ENCODE results near the gene C16orf54. TPM values are rescaled to one million over a fixed set of nuclear protein-coding genes. Genes with fewer than 3 reads are reported as not detected.
A peak's percentile ranks its signal among the peaks of the same experiment; 100 is the strongest.

The C16orf54 gene
- total RNA-seq, 2 experiments from 2014 or later, result 250 to 261 TPM

GRCh38 chr16:29699324-29700219 lies 46.2 kb downstream of the C16orf54 start:
- Histone ChIP-seq H3K36me3 (ENCODE audit: insufficient read depth, low read length) (no peaks in the 10 kb centered on the region), H3K9me3 (ENCODE audit: control insufficient read depth in 1 of 2, insufficient read depth in 1 of 2, low read length in 2 of 2) (no peaks in the 10 kb centered on the region), H3K4me1 (ENCODE audit: insufficient read depth, low read length) (peaks cover 41% of the 10 kb centered on the region), H3K4me3 (ENCODE audit: low read length) (no peak overlapping the region), H3K27me3 (ENCODE audit: control insufficient read depth in 1 of 2, insufficient read depth in 2 of 2, low read length in 2 of 2) (no peaks in the 10 kb centered on the region), H3K27ac (ENCODE audit: low read depth in 1 of 2, low read length in 2 of 2) (no peak overlapping the region)
- Mint-ChIP-seq H3K9me3 (no peaks in the 10 kb centered on the region), H3K4me1 (ENCODE audit: low read depth) (peaks cover 37% of the 10 kb centered on the region), H3K36me3 (ENCODE audit: low read depth) (no peaks in the 10 kb centered on the region), H3K4me3 (peak overlapping the region; percentile 12), H3K27ac (no peak overlapping the region), H3K27me3 (no peaks in the 10 kb centered on the region)
- DNase-seq (no peak), ATAC-seq (ENCODE audit: poor library complexity) (no peak)
- intact Hi-C loops (cut with DNase I, micrococcal nuclease), result loop anchor here (1.0 to 5.0 kb wide), 10 partner anchors 11 to 308 kb away; partner anchors contain the start of genes KIF22 (in 1 of the 2), MAZ (in 1 of the 2) and PAGR1 (in 1 of the 2)
- POLR2A ChIA-PET, result interaction anchor here (0.7 to 5.0 kb wide), 24 partner anchors 12 to 306 kb away, joined by 3 to 102 read pairs (median 12); partner anchors contain the start of genes C16orf54, HIRIP3, INO80E and KIF22
- CTCF ChIA-PET, result interaction anchor here (1.0 to 5.3 kb wide), 18 partner anchors 7 to 306 kb away, joined by 3 to 60 read pairs (median 9); partner anchors contain the start of genes CDIPT, KIF22 and PAGR1
- no peak for TF ChIP-seq CTCF (IDR thresholded peaks at IDR 0.05)

GRCh38 chr16:29698484-29699323 lies 47.1 kb downstream of the C16orf54 start:
- no peaks in the 10 kb centered on the region for H3K9me3 Mint-ChIP-seq
- intact Hi-C loops (cut with DNase I, micrococcal nuclease), result no loop called here
- ATAC-seq (ENCODE audit: poor library complexity) (no peak), DNase-seq (no peak)
- Histone ChIP-seq H3K4me3 (ENCODE audit: low read length) (no peak overlapping the region), H3K27me3 (ENCODE audit: control insufficient read depth in 1 of 2, insufficient read depth in 2 of 2, low read length in 2 of 2) (no peaks in the 10 kb centered on the region), H3K9me3 (ENCODE audit: control insufficient read depth in 1 of 2, insufficient read depth in 1 of 2, low read length in 2 of 2) (no peaks in the 10 kb centered on the region), H3K4me1 (ENCODE audit: insufficient read depth, low read length) (peaks cover 36% of the 10 kb centered on the region), H3K36me3 (ENCODE audit: insufficient read depth, low read length) (no peaks in the 10 kb centered on the region), H3K27ac (ENCODE audit: low read depth in 1 of 2, low read length in 2 of 2) (no peak overlapping the region)
- ChIA-PET CTCF (interaction anchor here (3.3 to 5.3 kb wide), 2 partner anchors 11 to 150 kb away, joined by 27 to 49 read pairs; no protein-coding TSS in a partner anchor), POLR2A (interaction anchor here (0.6 to 5.0 kb wide), 6 partner anchors 13 to 298 kb away, joined by 3 to 41 read pairs (median 8); partner anchors contain the start of genes INO80E, PAGR1 and TAOK2)
- no peaks in the 10 kb centered on the region for H3K27me3 Mint-ChIP-seq
- peaks cover 37% of the 10 kb centered on the region for H3K4me1 Mint-ChIP-seq (ENCODE audit: low read depth)
- H3K36me3 Mint-ChIP-seq (ENCODE audit: low read depth), result no peaks in the 10 kb centered on the region
- peak overlapping the region; percentile 18 for H3K27ac Mint-ChIP-seq
- no peak for TF ChIP-seq CTCF (IDR thresholded peaks at IDR 0.05)
- H3K4me3 Mint-ChIP-seq, result no peak overlapping the region

- no peak overlapping the region for H3K4me3 Mint-ChIP-seq
- no peak overlapping the region for H3K4me3 ChIP-seq (ENCODE audit: low read length)
- no peaks in the 10 kb centered on the region for H3K9me3 Mint-ChIP-seq
- H3K27me3 ChIP-seq (ENCODE audit: control insufficient read depth in 1 of 2, insufficient read depth in 2 of 2, low read length in 2 of 2), result no peaks in the 10 kb centered on the region
- H3K36me3 Mint-ChIP-seq (ENCODE audit: low read depth), result no peaks in the 10 kb centered on the region
- no peak overlapping the region for H3K27ac ChIP-seq (ENCODE audit: low read depth in 1 of 2, low read length in 2 of 2)
- intact Hi-C loops (cut with DNase I, micrococcal nuclease), result no loop called here
- CTCF ChIA-PET, result interaction anchor here (5.3 kb wide), 1 partner anchor 151 kb away, joined by 49 read pairs; no protein-coding TSS in a partner anchor
- H3K4me1 Mint-ChIP-seq (ENCODE audit: low read depth), result peaks cover 33% of the 10 kb centered on the region
- TF ChIP-seq CTCF (IDR thresholded peaks at IDR 0.05), result no peak
- POLR2A ChIA-PET, result interaction anchor here (0.6 to 5.0 kb wide), 2 partner anchors 13 to 163 kb away, joined by 3 to 41 read pairs; no protein-coding TSS in a partner anchor
- H3K36me3 ChIP-seq (ENCODE audit: insufficient read depth, low read length), result no peaks in the 10 kb centered on the region
- no peak for DNase-seq
- H3K4me1 ChIP-seq (ENCODE audit: insufficient read depth, low read length), result peaks cover 29% of the 10 kb centered on the region
- no peaks in the 10 kb centered on the region for H3K27me3 Mint-ChIP-seq
- no peak overlapping the region for H3K27ac Mint-ChIP-seq
- ATAC-seq (ENCODE audit: poor library complexity), result no peak
- no peaks in the 10 kb centered on the region for H3K9me3 ChIP-seq (ENCODE audit: control insufficient read depth in 1 of 2, insufficient read depth in 1 of 2, low read length in 2 of 2)
These were observed 47.7 kb downstream of the C16orf54 start for GRCh38 chr16:29698042-29698441.

All from CD4-positive, alpha-beta T cell (primary cell).